HG03097 (cell line): Measurements from ENCODE around the gene ARMH4.
"Not testable (repeated sequence)": the region's sequence is repeated elsewhere in the genome, so short reads cannot be mapped to it uniquely, and the experiment has no call there.

ENCODE experiments used
- ATAC-seq: cut with Tn5 transposase; IDR thresholded peaks from one replicate; pipeline ENCODE4 v1.9.1; 2021; ENCODE audit not compliant: unreplicated experiment, low FRiP score

Gene ARMH4

GRCh38 chr14:58145936-58146335 is 6.1 kb downstream of the ARMH4 start:
- no peak for ATAC-seq

- ATAC-seq: no peak
Observed at GRCh38 chr14:58143106-58143505, 8.9 kb downstream of the ARMH4 start.

- no peak for ATAC-seq
Observed at GRCh38 chr14:58141893-58142292, 10.1 kb downstream of the ARMH4 start.

- ATAC-seq: no peak
Observed at GRCh38 chr14:58138714-58139482, 13.1 kb downstream of the ARMH4 start.

GRCh38 chr14:58138031-58138713 is 13.8 kb downstream of the ARMH4 start:
- ATAC-seq: no peak

GRCh38 chr14:58133739-58134138 is 18.3 kb downstream of the ARMH4 start:
- no peak for ATAC-seq

GRCh38 chr14:58131386-58131785 is 20.6 kb downstream of the ARMH4 start:
- no peak for ATAC-seq

GRCh38 chr14:58130116-58130782 is 21.8 kb downstream of the ARMH4 start:
- no peak for ATAC-seq

GRCh38 chr14:58129208-58129607 is 22.8 kb downstream of the ARMH4 start:
- no peak for ATAC-seq

- no peak for ATAC-seq
Observed at GRCh38 chr14:58128416-58128815, 23.6 kb downstream of the ARMH4 start.

- ATAC-seq: not testable (repeated sequence)
Observed at GRCh38 chr14:58122546-58122945, 29.5 kb downstream of the ARMH4 start.

- ATAC-seq: no peak
Observed at GRCh38 chr14:58121530-58122186, 30.4 kb downstream of the ARMH4 start.

GRCh38 chr14:58119381-58119780 is 32.6 kb downstream of the ARMH4 start:
- ATAC-seq: no peak

GRCh38 chr14:58118097-58118815 is 33.8 kb downstream of the ARMH4 start:
- ATAC-seq: no peak

- ATAC-seq: no peak
Observed at GRCh38 chr14:58109744-58110143, 42.3 kb downstream of the ARMH4 start.

- ATAC-seq: no peak
Observed at GRCh38 chr14:58108717-58109116, 43.3 kb downstream of the ARMH4 start.

- ATAC-seq: no peak
Observed at GRCh38 chr14:58107947-58108552, 44.0 kb downstream of the ARMH4 start.

GRCh38 chr14:58107041-58107440 is 45.0 kb downstream of the ARMH4 start:
- ATAC-seq: no peak

- ATAC-seq: no peak
Observed at GRCh38 chr14:58106446-58106845, 45.6 kb downstream of the ARMH4 start.

GRCh38 chr14:58104808-58105207 is 47.2 kb downstream of the ARMH4 start:
- no peak for ATAC-seq
